Measurements from ENCODE around the gene GRIK5.
"Not testable (repeated sequence)": the region's sequence is repeated elsewhere in the genome, so short reads cannot be mapped to it uniquely, and the experiment has no call there.

GRIK5 gene

GRCh38 chr19:42017040-42017439, 53.0 kb downstream of the GRIK5 start:
- DNase-seq (ENCODE audit: low read depth in 2 of 2), result no peak

DNA sequence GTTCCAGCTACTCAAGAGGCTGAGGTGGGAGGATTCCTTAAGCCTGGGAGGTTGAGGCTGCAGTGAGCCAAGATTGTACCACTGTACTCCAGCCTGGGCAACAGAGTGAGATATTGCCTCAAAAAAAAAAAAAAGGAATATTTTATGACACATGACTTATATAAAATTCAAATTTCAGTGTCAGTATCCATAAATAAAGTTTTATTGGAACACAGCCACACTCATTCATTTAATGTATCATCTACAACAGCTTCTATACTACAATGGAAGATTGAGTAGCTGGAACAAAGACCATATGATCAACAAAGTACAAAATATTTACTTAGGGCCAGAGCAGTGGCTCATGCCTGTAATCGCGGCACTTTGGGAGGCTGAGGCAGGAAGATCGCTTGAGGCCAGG, 57.3 kb downstream of the GRIK5 start:
- not testable (repeated sequence) for DNase-seq (ENCODE audit: low read depth in 2 of 2)

DNA sequence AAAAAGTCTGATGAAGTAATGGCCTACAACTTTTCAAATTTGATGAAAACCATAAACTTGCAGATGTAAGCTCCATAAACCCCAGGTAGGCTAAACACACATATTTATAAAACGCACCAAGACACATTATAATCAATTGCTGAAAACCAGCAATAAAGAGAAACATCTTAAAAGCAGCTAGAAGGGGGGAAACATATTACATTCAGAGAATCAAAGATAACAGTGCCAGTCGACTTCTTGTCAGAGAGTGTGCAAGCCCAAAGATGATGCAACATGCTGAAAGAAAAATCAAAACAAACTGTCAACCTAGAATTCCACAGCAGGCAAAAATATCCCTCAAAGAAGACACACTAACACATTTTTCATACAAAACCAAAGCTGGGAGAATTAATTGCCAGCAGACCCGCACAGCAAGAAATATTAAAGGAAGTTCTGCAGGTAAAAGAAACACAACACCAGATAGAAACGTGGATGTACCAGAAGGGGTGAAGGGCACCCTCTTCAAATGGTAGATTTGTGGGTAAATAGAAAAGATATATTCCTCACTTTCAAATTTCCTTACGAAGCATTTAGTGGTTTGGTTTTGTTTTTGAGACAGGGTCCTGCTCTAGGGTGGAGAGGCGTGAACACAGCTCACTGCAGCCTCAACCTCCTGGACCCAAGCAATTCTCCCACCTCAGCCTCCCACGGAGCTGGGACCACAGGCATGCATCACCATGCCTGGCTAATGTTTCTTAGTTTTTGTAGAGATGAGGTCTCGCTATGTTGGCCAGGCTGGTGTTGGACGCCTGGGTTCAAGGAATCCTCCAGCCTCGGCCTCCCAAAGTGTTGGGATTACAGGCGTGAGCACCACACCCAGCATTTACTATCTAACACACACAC, 59.5 kb downstream of the GRIK5 start:
- DNase-seq (ENCODE audit: low read depth in 2 of 2), result no peak

DNA sequence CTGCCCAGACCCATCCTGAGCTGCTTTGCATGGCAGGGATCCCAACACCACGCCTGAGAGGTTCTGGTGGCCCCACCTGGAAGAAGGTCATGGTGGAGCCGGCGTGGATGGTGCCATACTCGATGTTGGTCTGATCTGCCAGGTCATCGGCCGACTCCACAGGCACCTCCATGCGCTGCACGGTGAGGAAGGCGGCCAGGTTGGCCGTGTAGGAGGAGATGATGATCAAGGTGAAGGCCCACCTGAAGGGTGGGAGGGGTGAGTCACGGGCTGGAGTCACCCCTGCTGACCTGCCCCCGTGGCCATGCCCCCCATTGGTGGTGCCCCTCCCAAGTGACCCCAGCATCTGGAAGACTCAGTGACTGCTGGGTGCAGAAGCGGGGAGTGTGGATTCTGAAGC, 63.4 kb downstream of the GRIK5 start:
- DNase-seq (ENCODE audit: low read depth in 2 of 2), result no peak

DNA sequence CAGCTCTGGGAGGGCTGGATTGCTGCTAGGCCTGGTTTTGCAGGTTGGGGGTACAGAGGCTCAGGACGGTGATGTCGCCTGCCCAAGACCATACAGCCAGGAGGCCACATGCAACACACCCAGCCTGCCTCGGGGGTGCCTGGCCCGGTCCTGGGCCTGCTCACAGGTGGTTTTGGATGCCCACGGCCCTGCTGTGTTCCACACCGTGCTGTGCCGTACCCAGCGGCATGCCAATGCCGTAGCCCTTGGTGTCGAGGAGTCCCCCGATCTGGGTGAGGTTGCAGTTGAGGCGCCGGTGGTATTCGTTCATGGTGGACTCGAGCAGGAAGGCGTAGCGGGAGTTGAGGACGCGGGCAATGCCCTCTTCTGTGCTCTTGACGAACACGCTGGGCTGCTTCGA, 64.5 kb downstream of the GRIK5 start:
- DNase-seq (ENCODE audit: low read depth in 2 of 2), result no peak

DNA sequence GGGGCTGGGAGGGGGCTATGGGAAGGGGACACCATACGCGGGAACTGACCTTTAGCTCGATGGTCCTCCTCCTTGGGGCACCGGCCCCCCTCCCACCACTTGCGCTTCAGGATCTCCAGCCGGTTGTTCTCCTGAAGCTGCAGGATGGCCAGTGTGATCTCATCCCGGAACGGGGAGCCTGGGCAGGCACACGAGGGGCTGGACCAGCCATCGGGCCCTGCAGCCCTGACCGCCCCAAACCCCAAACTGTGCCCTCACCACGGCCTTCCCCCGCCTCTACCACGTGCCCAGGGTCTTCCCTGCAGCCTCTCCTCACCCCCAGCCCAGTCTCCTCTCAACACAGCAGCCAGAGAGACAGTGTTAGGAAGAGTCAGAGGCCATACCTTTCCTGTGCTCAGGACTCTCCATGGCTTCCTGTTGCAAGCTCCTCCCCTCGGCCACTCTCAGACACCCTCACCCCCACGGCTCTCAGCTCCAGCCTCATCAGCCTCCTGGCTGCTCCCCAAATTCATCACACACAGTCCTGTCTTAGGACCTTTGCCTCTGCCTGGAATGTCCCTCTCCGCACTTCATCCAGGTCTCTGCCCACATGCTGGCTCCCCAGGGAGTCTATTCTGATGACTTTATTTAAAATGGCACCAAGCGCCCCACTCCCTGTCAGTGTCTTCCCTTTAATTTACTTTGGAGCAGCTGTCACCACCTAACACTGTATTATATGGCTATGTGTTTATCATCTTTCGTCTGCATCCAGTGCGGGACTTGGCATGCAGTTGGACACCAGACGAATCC, 66.3 kb downstream of the GRIK5 start:
- DNase-seq (ENCODE audit: low read depth in 2 of 2), result no peak

DNA sequence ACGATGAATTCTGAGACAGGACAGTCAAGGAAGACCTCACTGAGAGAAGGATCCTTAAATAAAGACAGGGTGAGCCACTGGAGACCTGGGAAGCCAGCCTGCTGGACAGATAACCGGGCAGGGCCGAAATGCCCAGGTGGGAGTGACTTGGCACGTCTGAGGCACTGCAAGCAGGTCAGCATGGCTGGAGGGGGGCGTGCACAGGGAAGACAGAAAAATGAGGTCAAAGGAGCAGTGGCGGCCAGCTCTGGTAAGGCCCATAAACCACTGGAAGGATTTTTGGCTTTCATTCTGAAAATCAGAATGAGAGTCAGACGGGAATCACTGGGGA, 70.2 kb downstream of the GRIK5 start:
- DNase-seq (ENCODE audit: low read depth in 2 of 2), result no peak

- DNase-seq (ENCODE audit: low read depth in 2 of 2), result no peak
These were observed 70.7 kb downstream of the GRIK5 start for GRCh38 chr19:41999071-41999877.

DNA sequence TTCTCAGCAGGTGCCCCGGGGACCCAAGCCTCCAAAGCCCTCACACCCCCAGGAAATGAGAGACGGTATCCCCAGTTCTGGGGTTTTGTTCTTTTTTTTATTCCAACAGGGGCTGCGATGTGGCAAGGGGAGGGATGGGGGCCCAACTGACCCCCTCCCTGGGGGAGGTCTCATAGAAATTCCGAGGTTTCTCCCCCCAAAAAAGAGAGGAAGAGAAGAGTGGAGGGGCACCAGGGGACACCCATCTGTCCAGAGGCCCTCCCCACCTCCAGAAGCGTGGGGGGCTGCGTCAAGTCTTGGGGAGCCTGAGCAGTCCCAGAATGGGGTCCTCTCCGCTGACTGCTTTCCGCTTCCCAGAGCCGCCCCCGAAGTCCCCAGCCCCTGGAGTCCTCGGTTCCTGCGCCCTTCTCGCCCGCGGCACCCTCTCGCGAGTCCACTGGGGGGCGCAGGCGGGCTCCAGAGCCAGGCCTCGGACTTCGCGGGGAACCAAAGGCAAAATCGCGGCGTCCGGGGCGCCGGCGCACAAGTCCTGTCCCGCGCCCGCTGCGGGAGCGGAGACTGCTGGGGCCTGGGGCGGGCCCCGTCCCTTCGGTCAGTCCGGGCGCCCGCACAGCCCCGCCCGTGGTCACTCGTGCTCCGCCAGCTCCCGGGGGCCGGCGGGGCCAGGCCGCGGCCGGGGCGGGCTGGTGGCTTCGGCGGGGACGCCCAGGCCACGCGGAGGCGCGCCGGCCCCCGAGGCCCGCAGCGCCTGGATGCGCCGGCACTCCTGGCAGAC, 71.6 kb downstream of the GRIK5 start:
- DNase-seq (ENCODE audit: low read depth in 2 of 2), result no peak

DNA sequence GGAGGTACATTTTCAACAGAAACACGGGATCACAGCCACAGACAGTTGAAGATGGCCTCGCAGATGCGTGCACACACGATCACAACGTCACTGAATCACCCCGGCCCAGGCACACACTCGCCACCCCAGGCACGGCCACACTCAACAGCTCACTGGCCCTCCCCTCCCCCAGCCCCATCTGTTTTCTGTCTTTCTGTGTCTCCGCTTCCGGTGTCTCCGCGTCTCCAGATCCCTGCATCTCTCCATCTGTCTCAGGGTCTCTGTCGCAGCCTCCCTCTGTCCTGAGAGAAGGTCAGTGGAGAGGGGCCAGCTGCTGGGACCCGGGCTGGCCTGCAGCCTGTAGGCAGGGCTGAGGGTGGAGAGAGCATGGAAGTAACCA, 72.2 kb downstream of the GRIK5 start:
- DNase-seq (ENCODE audit: low read depth in 2 of 2), result no peak

DNA sequence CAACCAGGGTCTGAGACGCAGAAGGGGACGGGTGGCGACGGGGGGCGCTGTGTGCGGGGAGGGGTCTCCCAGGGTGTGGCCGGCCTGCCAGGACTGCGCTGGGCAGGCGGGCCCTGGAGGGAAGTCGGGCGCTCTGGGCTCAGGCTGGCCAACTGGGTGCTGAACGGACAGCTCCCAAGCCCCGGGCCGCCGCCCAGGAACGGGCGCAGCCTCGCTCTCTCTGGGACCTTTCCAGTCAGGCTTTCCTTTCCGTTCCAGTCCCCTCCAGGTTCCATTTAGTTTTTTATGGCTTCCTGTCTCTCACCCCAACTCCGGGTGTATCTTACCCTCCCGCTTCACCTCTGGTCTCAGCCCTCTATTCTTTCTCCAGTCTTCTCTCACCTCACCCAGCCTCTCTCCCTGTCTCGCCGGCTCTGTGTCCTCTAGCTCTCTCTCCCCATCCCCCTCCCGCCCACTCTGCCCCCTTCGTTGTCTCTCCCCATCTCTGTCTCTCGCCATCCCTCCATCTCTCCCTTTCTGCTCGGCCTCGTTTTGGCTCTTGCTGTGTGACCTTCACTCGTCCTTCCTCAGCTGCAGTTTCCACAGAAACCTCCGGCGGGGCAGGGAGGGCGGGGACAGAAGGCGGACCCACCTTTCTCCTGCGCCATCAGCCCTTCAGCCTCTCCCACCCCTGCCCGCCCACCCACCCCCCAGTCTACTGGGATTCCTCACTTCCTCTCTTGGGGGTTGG, 72.7 kb downstream of the GRIK5 start:
- peak in 1 of 2 donors; percentile 14 for DNase-seq (ENCODE audit: low read depth in 2 of 2)

- DNase-seq (ENCODE audit: low read depth in 2 of 2), result no peak
These were observed 73.8 kb downstream of the GRIK5 start for GRCh38 chr19:41995959-41996797.

DNA sequence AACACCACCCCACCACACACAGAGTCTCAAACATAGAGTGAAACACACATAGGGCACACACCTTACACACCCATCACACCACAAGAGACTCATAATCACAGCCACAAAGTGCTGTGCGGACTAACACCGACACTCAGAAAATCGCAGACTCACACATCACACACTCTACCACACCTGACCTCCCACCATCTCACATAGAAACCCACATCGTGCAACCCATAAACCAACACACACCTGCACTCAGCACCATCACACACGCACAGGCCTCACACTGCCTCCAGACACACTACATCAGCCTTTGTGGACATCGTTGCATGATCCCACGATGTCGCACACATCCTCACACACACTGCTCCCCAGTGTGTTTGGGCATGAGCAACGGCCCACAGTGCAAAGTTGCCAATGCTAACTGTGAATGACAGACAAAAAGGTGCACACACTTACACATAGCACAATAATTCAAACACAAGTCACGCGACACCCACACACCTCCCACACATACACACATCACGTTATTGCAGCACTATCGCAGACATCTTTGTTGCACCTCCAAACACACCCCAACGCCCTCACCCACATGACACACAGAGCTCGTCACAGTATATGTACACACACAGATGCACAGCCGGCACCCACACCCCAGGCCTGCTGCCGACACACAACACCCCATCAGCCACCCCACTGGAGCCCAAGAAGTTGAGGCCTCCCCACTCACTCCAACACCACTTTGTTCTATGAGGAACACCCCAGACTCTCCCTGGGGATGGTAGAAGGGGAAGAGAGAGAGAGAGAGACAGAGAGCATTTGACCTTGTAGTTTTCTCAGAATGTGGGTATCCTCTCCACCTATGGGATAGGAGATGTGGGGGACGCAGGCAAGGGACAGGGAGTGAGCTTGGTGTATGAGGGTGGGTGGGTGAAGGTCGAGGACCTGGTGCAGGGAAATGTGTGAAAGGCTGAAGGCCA, 74.7 kb downstream of the GRIK5 start:
- no peak for DNase-seq (ENCODE audit: low read depth in 2 of 2)

DNA sequence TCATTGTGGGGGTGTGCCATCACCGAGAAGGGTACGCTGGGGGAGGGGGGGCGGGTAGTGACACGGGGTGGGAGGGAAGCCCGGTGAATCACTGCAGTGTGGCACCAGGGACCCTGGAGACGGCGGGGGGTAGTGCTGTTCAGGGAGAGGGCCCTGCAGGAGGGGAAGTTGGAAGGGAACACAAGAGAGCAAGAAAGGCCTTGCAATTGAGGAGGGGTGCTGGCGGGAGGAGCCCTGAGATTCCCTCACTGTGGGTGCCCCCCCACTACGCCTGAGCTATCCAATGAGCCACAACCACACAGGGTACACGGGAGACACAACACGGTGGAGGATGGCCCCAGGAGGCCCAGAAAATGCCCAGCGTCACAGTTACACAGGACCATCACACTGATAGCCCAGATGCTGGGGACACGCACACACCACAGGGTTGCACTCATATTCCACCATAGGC, 75.5 kb downstream of the GRIK5 start:
- no peak for DNase-seq (ENCODE audit: low read depth in 2 of 2)

GRCh38 chr19:41993612-41994483, 76.2 kb downstream of the GRIK5 start, which contains the start of gene ATP1A3:
ATP1A3 (minus strand) TSS chr19:41994230; CDS start chr19:41994076, 154 bp downstream.
- DNase-seq (ENCODE audit: low read depth in 2 of 2), result peak; percentile 33 to 46

GRCh38 chr19:41991925-41992569, 78.0 kb downstream of the GRIK5 start:
- not testable (repeated sequence) for DNase-seq (ENCODE audit: low read depth in 2 of 2)

DNA sequence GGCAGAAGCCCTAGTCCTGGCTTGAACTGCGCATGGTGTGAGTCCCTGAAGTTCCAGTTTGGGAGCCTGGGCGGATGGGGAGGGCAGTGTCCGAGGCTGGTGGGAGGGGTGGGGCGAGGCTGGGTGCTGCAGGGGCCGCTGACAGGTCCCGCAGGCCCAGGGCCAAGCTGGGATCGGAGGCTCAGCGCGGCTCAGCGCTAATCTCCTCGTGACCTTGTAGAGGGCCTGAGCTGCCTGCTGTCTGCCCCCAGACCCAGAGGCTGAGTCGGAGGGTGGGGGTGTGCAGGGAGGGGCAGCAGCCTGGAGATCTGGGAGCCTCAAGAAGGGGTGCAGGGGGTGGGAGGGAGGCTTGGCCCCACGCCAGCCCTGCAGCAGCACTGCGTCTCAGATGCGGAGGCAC, 79.0 kb downstream of the GRIK5 start:
- DNase-seq (ENCODE audit: low read depth in 2 of 2), result no peak

Measured in stimulated activated CD8-positive, alpha-beta memory T cell treated with anti-CD3 and anti-CD28 coated beads, Interleukin-2, amount 100 ng/mL, for 1 hour (primary cell).